Endothelial cell of umbilical vein (primary cell): ENCODE results near the gene PIEZO2. TPM values are rescaled to one million over a fixed set of nuclear protein-coding genes. Genes with fewer than 3 reads are reported as not detected.

ENCODE experiments used
- BruUV-seq: library from RNA; stranded (reverse); fragments of 400-500 nt; replicated peaks from 2 replicates; lab custom pipeline; 2021; lab: Mats Ljungman, UMichigan
- CTCF ChIA-PET: fragments of 300-600, 350-600 bp; sonication (Branson Sonifier 250); formaldehyde crosslinking; loops from one replicate; lab custom pipeline; 2021; ENCODE audit warnings: antibody characterized with exemption, inconsistent platforms; lab: Charles Lee
- POLR2A ChIA-PET: fragments of 300-600, 350-600 bp; sonication (Branson Sonifier 250); formaldehyde crosslinking; loops from one replicate; lab custom pipeline; 2021; ENCODE audit warnings: antibody characterized with exemption, inconsistent platforms; lab: Charles Lee
- DNase-seq: peaks from one replicate; pipeline ENCODE4 v3.0.0-alpha.2; 2011; ENCODE audit warnings: low read depth, low spot score
- FAIRE-seq: peaks from 2 replicates; lab custom pipeline; 2011; peaks lifted over from hg19 to GRCh38; lab: Jason Lieb, UNC
- H2AFZ ChIP-seq: 2 replicates; pipeline ENCODE4 v1.6.0; 2012; ENCODE audit warnings: low read depth, low read length, control low read depth, inconsistent platforms
- H3K27ac ChIP-seq: 2 replicates; pipeline ENCODE4 v1.5.1; 2011; ENCODE audit warnings: low read depth, mild to moderate bottlenecking, control low read depth, low read length, moderate library complexity; ENCODE audit not compliant: insufficient read depth
- H3K27me3 ChIP-seq, 2 experiments: 2 replicates each; pipeline versions ENCODE4 v1.6.0 to v1.6.1; 2011; ENCODE audit warnings: low read length in 2 of 2, mixed read lengths in 1 of 2; ENCODE audit not compliant: control insufficient read depth in 2 of 2, insufficient read depth in 2 of 2
- H3K36me3 ChIP-seq, 2 experiments: 2 replicates in 1 of 2; 3 replicates in 1 of 2; pipeline ENCODE4 v1.5.1; 2011; ENCODE audit warnings: low read length in 2 of 2, mild to moderate bottlenecking in 1 of 2, moderate library complexity in 1 of 2; ENCODE audit not compliant: control insufficient read depth in 2 of 2, insufficient read depth in 2 of 2; ENCODE audit errors: extremely low read depth in 1 of 2
- H3K4me1 ChIP-seq: 3 replicates; pipeline ENCODE4 v1.5.1; 2011; ENCODE audit warnings: mild to moderate bottlenecking, low read length; ENCODE audit not compliant: control insufficient read depth, insufficient read depth; ENCODE audit errors: extremely low read depth
- H3K4me2 ChIP-seq: 2 replicates; pipeline ENCODE4 v1.6.1; 2011; ENCODE audit warnings: low read length, control low read depth, mixed read lengths; ENCODE audit not compliant: insufficient read depth
- H3K4me3 ChIP-seq, 3 experiments: fragments of 200-600 bp in 1 of 3; sonication (generic), shearing (Covaris generic) in 1 of 3; replicated peaks in 1 of 3; 2 replicates each; pipeline ENCODE4 v1.5.1; 2011 to 2016; ENCODE audit warnings: control low read depth in 3 of 3, low read length in 3 of 3, mild to moderate bottlenecking in 2 of 3, inconsistent platforms in 1 of 3, low read depth in 1 of 3, moderate library complexity in 1 of 3; ENCODE audit not compliant: insufficient read depth in 1 of 3
- H3K79me2 ChIP-seq: 2 replicates; pipeline ENCODE4 v1.6.0; 2012; ENCODE audit warnings: low read length, inconsistent platforms; ENCODE audit not compliant: control insufficient read depth, insufficient read depth
- H3K9ac ChIP-seq: replicated peaks from 2 replicates; pipeline ENCODE3; 2011; ENCODE audit warnings: low read length, control low read depth; ENCODE audit not compliant: insufficient read depth; ENCODE audit errors: extremely low read depth
- H3K9me1 ChIP-seq: replicated peaks from 3 replicates; pipeline ENCODE4 v1.6.0; 2011; ENCODE audit warnings: mild to moderate bottlenecking, low read length; ENCODE audit not compliant: control insufficient read depth, insufficient read depth; ENCODE audit errors: extremely low read depth
- H3K9me3 ChIP-seq: replicated peaks from 2 replicates; pipeline ENCODE4 v1.5.1; 2012; ENCODE audit warnings: low read length, inconsistent platforms; ENCODE audit not compliant: control insufficient read depth, insufficient read depth
- H4K20me1 ChIP-seq: replicated peaks from 2 replicates; pipeline ENCODE3; 2011; ENCODE audit warnings: mild to moderate bottlenecking, low read length; ENCODE audit not compliant: control insufficient read depth, insufficient read depth; ENCODE audit errors: extremely low read depth
- CTCF ChIP-seq, 2 donors: IDR thresholded peaks; 1 replicate in 1 of 2; 2 replicates in 1 of 2; pipeline ENCODE4 v1.5.1; 2011; ENCODE audit warnings: low read length in 2 of 2, mild to moderate bottlenecking in 2 of 2, moderate library complexity in 2 of 2, control low read depth in 1 of 2, inconsistent platforms in 1 of 2, low read depth in 1 of 2; ENCODE audit not compliant: insufficient read depth in 1 of 2; ENCODE audit errors: extremely low read depth in 1 of 2
- EZH2 ChIP-seq: IDR thresholded peaks from 2 replicates; pipeline ENCODE4 v1.6.1; 2012; ENCODE audit warnings: borderline replicate concordance, low read depth, mild to moderate bottlenecking, moderate library complexity, low read length, inconsistent platforms; ENCODE audit not compliant: severe bottlenecking
- FOS ChIP-seq: IDR thresholded peaks from 2 replicates; pipeline ENCODE4 v1.6.1; 2011; ENCODE audit warnings: mild to moderate bottlenecking, low read length, moderate library complexity, borderline replicate concordance; ENCODE audit not compliant: insufficient read depth
- GATA2 ChIP-seq: IDR thresholded peaks from 2 replicates; pipeline ENCODE4 v1.7.0; 2011; ENCODE audit warnings: low read depth, mild to moderate bottlenecking, moderate library complexity, mixed read lengths, low read length; ENCODE audit not compliant: insufficient read length, insufficient read depth
- JUN ChIP-seq: IDR thresholded peaks from 2 replicates; pipeline ENCODE4 v1.6.1; 2011; ENCODE audit warnings: borderline replicate concordance, low read depth; ENCODE audit not compliant: insufficient read length, insufficient read depth
- MAX ChIP-seq: IDR thresholded peaks from 2 replicates; pipeline ENCODE4 v1.6.1; 2011; ENCODE audit not compliant: insufficient read depth, insufficient read length
- MYC ChIP-seq: IDR thresholded peaks from one replicate; pipeline ENCODE4 v1.6.1; 2011; ENCODE audit warnings: mild to moderate bottlenecking, low read depth, low read length
- POLR2A ChIP-seq: IDR thresholded peaks from 2 replicates; pipeline ENCODE4 v1.6.1; 2012; ENCODE audit warnings: low read depth, mild to moderate bottlenecking, control low read depth, low read length
- POLR2AphosphoS5 ChIP-seq: IDR thresholded peaks from 2 replicates; pipeline ENCODE4 v1.6.1; 2012; ENCODE audit warnings: low read depth, mild to moderate bottlenecking, control low read depth, low read length, moderate library complexity; ENCODE audit not compliant: insufficient read depth
- dilution Hi-C: fragments of 300-500 bp; cut with MboI; formaldehyde crosslinking; loops from one replicate; pipeline ENCODE4 v1.15.0; 2019; ENCODE audit warnings: low sequenced_read_pairs; ENCODE audit not compliant: extremely low pct_ligation_motif_present
- intact Hi-C: fragments of 100-400 bp; cut with micrococcal nuclease; formaldehyde crosslinking; loops from one replicate; pipeline ENCODE4 v1.10.0; 2022
- polyA plus RNA-seq, 4 experiments: library from polyadenylated mRNA; depleted of rRNA in 3 of 4; stranded (reverse) in 3 of 4; unstranded in 1 of 4; fragments of >200 nt; gene quantifications; 2 replicates each; pipeline versions ENCODE4 v1.2.1 to v1.2.3, GENCODE V29; 2011 to 2012; ENCODE audit warnings: missing spikeins in 1 of 4
- total RNA-seq: library from RNA; stranded (reverse); gene quantifications from 2 replicates; pipeline ENCODE4 v1.2.3, GENCODE V29; 2021

PIEZO2 gene
- total and polyA plus RNA-seq, 2 donors (not counting 3 experiments of a cell fraction or from before 2014, with no cell fraction given): 1.7 to 11.2 TPM

- Histone ChIP-seq H3K27me3 (no peaks in the 10 kb centered on the region), H3K79me2 (no peaks in the 10 kb centered on the region), H4K20me1 (no peaks in the 10 kb centered on the region), H3K27ac (no peak overlapping the region), H3K4me2 (no peak overlapping the region), H3K4me1 (no peaks in the 10 kb centered on the region), H2AFZ (no peak overlapping the region), H3K4me3 (no peak overlapping the region), H3K9me3 (no peaks in the 10 kb centered on the region), H3K36me3 (no peaks in the 10 kb centered on the region), H3K9ac (no peak overlapping the region), H3K9me1 (no peaks in the 10 kb centered on the region)
- POLR2A ChIA-PET: no interaction called here
- TF ChIP-seq JUN: no peak
- no peak for TF ChIP-seq MYC
- no peak for TF ChIP-seq GATA2
- TF ChIP-seq EZH2: no peak
- no peak for TF ChIP-seq POLR2A
- TF ChIP-seq CTCF (IDR thresholded peaks at IDR 0.05; ENCODE audit: extremely low read depth in 1 of 2, insufficient read depth in 1 of 2, low read depth in 1 of 2, low read length in 2 of 2): no peak
- no peak for TF ChIP-seq FOS
- TF ChIP-seq POLR2AphosphoS5: no peak
- no peak for TF ChIP-seq MAX
- dilution Hi-C loops: no loop called here
- intact Hi-C loops: no loop called here
- DNase-seq (no peak), FAIRE-seq (no peak)
- no TSS peak for BruUV-seq
- CTCF ChIA-PET: interaction anchor here (0.6 kb wide), 1 partner anchor 20 kb away, joined by 4 read pairs; no protein-coding TSS in a partner anchor
These were observed 38.9 kb downstream of the PIEZO2 start for GRCh38 chr18:11110509-11110908.
